GM21360 (cell line): ENCODE results near the gene OGFOD2.

ENCODE experiments used
- ATAC-seq: cut with Tn5 transposase; IDR thresholded peaks from one replicate; pipeline ENCODE4 v1.9.1; 2021; ENCODE audit warnings: mild to moderate bottlenecking, moderate library complexity; ENCODE audit not compliant: unreplicated experiment

Gene OGFOD2

DNA sequence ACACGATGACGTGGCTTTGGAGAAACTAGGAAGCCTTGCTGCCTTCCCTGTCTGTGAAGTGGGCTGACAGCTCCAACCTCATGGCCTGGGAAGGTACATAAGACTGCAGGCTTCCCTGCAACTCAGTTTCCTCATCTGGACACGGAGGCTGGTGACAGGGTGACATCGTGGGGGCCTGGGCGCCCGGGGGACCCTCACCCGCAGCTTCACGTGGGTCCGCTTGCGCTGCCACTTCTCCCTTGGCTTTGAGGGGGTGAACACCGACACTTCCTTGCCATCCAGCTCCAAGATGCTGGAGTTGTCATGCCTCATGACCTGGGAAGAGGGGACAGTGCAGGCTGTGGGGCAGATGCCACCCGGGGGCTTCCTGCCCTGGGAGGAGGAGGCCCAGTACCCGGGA is 13.0 kb downstream of the OGFOD2 start:
- ATAC-seq: no peak

DNA sequence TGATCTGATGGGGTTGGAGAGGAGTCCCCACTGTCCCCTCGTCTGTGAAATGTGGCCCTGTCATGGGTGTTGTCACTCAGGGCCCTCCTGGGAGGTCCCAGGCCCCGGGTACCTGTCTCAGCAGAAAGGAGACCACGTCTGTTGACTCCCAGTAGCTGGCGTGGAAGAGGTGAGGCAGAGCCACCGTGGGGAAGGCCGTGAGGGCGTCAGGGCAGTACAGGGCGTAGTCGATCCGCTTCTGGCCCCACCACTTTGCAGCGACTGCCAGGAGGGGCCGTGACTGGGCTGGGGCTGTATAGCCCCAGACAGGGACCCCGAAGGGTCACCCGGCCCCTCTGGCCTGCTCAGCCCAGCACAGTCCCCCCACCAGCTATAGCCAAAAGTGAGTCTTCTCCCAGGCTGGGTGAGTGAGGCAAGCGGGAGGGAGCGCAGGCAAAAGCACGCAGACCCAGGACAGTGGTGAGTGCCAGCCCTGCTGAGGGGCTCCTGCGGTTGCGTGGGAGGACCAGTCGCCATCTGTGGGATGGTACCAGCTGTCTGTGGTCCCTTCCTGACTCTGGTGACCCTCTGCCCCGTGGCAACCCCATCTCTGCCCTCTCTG is 13.7 kb downstream of the OGFOD2 start:
- no peak for ATAC-seq

DNA sequence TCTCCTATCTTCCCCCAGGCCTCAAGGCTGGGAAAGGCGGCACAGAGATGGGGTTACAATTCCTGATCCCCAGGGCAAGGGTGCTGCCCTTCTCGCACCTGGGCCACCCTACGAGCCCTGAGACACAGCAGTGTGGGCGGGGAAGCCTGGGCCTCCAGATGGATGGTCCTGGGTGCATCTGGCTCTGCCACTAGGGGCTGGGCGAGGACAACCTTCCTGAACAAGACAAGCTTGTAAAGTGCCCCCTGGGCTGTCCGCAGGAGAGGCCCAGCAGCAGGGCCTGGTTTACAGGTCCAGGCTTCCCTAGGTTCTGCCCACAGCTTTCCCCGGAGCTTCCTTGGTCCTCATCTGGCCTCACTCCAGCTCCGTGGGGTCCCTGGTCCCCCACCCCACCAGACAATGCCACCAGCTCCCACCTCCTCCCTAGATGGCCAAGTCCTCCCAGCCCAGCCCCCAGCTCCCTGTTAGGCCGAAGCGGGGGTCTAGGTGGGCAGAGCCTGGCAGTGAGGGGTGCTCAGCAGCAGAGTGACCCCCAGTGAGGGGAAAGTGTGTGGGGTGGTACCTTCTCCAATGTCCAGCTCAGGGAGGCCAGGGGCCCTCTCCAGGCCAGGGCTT is 14.3 kb downstream of the OGFOD2 start:
- ATAC-seq: no peak

DNA sequence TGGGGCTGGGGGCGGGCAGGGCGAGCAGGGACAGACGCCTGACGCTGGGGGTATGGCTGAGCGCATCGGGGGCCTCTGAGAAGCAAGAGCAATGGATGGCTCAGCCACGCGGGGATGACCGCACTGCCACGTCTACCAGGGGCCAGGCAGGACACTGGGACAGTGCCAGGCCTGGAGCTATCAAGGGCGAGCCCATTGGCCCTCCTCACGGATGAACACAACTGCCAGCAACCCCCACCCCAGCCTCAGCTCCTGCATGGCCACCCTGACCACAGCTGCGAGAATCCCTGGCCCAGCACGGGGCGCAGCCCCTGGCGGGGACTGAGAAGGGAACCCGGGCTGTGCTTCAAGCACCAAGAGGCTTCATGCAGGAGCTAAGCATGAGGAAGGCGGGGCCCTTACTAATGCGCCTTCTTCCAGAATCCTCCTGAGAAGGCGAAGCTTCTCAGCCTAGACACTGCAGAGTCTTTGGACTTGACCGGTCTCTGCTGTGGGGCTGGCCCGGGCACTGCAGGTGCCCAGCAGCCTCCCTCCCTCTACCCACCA is 14.9 kb downstream of the OGFOD2 start:
- ATAC-seq: no peak

DNA sequence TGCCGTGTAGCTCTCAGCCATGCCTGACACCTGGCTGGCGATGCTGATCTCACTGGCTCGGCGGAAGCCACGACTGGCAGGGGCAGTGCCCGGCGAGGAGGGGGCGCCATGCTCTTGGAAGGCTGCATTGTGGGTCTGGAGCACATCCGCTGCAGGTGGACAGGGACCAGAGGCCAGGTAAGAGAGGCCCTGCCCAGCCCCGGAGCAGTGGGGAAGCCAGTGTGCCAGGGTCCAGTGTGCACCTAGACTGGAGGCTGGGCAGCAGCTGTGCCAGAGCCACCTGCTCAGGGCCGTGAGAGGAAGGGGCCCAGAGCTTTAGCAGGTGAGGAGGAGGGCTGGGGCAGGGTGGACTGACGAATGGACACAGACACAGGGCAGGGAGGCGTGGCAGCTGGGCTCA is 15.5 kb downstream of the OGFOD2 start:
- no peak for ATAC-seq

DNA sequence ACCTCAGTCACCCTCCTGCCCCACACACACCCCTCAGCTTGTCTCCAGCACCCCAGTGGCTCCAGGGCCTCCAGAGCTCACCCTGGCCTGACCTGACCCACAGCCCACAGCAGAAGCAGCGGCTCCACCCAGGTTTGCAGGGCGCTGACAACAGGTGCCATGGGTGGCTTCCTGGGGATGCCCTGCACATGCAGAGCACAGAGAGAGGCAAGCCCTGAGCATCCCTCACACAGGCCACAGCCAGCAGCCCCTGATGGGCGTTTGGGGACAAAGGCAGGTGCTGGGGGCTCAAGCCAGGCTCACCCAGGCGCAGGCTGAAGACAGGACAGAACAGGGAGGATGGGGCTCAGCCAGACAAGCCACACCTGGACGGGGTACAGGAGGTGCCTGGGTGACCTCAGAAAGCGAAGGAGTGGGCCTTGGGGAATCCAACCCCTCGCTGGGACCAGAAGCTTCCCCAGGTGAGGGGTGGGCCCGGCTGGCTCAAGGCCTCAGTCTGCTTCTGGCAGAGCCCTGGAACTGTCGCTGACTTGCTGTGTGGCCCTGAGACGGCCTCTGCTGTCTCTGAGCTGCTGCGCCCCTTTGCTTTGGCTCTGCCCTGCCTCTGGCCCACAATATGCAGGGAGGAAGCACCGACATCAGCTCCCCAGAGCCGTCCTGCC is 16.0 kb downstream of the OGFOD2 start:
- ATAC-seq: no peak

DNA sequence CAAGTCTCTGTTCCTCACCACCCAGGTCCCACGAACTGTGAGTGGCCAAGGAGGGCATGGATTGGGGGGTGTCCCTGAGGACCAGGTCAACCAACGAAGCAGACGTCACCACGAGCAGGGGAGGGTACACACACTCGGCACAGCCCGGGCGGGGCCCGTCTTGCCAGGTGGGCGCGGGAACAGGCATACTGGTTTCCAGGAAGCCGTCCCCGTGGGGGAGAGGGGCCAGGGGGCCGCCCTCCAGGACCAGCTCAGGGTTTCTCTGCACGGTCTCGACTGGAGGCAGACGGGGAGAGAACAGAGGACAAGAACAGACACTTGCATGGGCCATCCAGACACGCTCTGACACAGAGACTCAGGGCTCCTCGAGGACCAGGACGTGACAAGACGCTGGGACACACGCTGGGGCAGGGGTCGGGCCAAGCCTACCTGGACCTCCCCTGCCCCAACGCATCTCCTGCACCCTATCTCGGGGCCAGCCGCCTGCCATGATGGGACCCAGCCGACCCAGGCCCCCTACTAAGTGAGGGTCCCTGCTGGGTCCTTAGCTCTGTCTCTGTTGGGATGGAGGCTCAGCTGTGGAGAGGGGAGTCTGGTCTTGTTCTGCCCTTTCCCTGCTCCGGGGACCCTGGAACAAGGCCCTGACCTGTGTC is 16.7 kb downstream of the OGFOD2 start:
- no peak for ATAC-seq

DNA sequence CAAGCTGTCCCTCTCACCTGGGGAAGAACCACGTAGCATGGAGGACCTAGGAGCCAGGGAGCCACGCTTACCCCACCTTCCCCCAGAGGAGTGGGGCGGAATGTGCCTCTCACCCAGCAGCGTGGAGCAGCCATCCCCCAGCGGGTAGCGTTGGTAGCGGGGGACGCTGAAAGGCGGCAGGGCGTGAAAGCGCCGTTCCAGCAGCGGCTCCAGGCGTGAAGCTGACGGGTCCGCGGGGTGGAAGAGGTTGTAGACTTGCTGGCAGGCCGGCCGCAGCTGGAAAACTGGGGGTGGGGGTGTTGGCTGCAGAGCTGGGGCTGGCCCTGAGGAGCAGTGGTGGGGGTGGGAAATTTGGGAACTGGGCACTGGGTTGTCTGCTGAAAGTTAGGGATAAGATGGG is 17.3 kb downstream of the OGFOD2 start:
- no peak for ATAC-seq

DNA sequence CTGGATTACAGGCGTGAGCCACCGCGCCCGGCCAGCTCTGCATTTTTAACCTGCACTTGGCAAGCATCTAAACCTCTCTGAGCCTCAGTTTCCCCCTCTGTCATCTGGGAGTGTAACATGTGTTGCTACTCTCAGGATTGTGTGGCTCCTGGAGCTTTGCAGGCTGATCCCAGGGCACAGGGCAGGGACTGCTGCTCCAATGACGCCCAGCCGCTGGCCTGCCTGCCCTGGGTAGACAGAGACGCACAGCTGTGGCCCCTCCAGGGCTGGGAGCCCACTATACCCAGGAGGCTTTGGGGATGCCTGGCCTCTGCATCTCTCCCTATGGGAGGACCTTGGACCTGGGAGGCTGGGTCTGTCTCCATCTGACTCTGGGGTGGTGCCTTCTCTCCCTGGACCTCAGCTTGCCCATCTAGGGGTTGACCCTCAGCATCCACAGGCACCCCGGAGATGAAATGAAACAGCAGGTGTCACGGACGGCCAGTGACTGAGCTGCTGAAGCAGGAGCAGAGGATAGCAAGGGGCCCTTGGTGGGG is 19.2 kb downstream of the OGFOD2 start:
- ATAC-seq: no peak

DNA sequence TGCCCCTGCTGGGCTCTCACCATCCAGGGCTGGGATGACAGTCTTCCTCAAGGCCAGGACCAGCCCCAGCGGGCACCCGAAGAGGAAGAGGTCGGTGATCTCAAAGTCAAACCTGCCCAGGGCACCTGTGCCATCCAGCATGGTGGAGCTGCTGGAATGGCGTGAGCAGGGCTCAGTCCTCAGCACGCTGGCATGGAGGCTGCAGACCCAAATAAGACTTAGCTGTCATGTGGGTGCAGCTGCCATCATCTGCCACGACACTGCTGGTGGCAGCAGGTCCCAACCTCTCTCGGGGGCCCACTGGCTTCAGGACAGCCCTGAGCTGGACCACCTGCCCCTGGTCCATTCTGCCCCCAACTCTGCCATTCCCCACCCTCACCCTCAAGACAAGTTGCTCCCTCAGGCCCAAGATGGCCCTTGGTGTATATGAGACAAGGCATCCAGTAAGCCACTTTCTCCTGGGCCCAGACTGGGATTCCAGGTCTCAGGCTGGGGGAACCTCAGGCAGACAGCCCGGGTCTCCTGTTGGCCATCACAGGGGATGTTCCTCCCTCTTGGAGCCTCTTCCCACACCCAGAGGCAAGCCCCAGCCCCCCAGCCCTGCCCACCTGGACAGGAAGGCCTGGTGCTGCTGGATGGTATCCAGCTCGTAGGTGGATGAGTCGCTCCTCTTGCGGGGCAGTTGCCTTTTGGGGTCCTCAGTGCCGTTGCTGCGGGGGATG is 19.9 kb downstream of the OGFOD2 start:
- ATAC-seq: no peak

DNA sequence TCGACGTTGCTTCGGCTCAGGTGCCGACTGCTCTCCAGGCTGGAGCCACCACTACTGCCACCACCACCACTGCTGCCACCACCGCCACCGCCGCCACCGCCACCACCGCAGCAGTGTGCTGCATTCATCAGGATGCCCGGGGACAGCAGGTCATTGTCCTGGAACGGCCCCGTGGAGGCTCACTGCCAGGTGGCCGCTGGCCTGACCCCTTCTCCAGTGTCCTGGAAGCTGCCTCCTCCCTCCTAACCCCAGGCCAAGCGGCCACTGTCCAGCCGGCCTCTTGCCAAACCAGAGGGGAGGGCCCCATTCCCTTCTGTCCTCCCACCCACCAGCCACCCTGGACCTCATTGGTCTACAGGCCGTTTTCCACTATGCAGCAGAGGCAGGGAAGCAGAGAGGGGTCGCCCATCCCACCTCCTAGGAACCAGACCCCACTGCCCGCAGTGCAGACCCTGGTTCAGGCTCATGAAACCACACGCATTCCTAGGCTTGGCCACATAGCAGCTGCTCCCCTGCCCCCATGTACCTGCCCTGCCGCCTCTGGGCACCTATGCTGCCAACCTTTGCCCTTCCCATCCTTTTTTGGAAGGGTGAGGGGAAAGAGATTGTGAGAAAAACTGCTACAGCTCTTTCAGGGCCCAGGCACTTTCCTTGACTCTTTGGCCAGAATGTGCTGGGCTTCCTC is 20.6 kb downstream of the OGFOD2 start:
- no peak for ATAC-seq

DNA sequence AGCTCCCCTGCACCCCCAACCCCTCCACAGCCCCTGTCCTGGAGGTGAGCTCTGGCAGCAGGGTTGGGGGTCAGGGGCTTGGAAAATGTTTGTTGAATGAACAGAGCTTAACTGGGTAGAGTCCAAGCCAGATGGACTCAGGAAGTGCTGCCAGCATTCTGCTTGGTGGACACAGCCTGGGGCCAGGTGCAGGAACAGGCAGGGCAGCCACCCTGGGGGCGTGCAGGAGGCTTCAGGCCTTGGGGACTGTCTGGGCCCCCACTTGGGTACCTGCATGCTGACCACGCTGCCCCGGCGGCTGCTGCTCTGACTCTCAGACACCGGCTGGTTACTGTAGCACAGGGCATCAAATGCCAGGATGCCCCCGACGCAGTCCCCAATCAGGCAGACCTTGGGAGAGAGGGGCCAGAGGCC is 21.2 kb downstream of the OGFOD2 start:
- no peak for ATAC-seq

DNA sequence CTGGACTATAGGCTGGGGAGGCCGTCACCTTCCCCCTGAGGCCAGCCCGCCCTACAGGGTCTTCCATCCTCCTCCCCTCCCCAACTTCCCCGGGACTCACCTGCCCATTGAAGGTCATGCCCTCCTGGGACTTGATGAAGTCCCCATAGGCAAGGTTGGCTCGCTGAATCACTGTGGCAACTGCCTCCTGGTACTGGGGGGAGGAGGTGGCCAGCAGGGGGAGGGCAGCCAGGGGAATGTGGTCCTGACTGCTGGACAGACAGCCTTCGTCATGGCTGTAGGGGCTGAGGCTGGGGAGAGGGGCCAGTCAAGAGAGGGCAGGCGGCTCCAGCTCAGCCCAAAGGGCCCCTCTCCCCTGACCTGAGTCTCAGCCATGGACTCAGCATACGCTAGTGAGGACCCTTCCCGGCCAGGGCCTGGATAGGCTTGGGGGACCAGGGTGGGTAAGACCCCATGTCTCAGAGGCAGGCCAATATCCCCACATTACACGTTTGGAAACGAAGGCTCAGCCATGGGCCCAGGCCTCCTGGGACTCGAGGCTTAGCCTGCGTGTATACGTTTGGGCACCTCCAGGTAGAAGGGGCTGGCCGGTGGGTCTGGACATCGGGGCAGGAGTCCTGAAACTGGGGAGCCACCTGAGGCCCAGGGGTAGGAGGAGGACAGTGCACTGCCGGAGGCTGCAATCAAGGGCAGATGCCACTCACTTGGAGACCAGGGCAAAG is 21.7 kb downstream of the OGFOD2 start:
- ATAC-seq: no peak

DNA sequence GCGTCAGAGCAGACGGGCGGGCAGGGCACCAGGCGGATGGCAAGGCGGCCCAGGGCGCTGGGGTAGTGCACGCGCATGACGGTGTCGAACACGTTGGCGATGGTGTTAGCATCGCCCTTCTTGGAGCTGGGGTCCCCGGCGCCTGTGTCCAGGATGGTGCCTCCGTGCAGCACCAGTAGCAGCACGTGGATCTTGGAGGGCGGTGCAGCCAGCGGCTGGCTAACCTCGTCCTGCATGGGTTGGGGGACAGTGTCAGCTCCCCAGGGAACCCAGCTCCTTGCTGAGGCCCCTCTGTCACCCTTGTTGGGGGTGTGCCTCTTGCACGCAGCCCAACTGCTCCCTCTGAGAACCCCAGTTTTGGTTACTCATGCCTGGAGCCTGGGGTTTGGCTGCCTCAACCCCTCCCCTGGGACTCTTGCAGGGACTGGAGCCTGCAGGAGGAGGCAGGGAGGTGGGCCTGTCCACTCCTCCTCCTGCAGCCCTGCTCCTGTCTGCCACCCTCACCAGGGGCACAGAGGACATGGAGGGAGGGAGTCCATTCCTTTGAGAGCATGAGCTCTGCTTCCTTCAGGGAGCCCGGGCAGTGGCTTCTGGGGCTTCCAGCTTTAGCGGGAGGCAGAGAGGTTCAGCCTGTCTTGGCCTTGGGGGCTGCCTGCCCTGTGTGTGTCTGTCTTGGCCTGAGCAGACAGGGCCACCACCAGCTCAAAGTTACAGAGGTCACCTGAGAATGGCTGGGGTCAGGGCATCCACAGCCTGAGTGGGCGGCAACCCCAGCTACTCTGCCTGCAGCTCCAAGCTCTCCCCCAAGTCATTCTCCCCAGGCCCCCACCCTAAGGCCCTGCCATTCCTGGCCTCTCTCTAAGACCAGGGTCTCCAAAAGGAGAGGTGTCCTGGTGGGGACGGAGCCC is 22.6 kb downstream of the OGFOD2 start:
- ATAC-seq: no peak

DNA sequence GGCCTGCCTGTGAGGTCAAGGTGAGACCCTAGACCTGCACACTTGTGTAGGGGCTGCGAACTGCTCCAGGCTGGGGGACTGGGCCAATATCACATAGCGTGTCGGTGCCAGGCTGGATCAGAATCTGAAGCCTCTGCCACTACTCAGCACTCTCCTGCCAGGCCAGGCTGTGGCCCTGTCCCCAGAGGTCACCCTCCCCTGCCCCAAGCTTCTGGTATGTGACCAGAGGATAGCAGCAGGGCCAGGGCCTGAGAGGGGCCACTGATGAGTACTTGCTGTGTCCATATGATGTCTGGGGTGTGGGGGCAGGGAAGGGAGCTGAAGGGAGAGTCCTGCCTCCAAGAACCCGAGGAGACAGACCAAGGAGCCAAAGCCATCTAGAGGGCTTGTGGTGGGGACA is 23.3 kb downstream of the OGFOD2 start:
- no peak for ATAC-seq

DNA sequence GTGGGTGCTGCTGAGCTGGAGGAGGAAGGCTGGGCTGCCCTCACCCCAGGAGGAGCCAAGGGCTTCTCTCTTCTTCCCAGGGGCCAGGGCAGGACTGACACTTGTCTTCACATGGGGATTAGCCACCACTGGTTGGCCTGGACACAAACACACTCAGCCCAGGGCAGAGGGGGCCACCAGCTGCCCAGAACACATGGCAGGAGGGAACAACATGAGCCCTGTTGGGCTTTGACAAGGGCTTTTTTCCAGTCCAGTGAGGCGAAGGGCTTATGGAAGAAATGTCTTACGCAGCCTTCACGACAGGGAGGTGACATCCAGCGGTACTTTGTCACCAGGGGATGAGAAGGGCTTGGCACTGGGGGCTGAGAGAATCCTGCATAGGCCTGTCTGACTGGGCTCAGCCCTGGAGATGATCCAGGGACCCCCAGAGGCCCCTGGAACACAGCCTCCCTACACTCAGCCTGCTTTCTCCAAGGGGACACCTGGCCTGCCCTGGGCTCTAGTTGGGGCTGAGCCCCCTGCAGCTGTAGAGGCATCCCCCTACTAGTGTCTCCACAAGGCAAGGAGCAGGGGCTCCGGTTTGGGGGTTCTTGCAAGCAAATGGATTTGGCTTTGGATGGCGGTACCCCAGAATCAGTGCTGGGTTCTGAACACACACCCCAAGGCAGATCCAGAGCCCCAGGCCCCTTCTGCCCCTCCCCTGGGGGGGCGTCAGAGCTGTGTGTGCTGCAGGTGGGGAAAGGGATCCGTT is 24.3 kb downstream of the OGFOD2 start:
- ATAC-seq: no peak

DNA sequence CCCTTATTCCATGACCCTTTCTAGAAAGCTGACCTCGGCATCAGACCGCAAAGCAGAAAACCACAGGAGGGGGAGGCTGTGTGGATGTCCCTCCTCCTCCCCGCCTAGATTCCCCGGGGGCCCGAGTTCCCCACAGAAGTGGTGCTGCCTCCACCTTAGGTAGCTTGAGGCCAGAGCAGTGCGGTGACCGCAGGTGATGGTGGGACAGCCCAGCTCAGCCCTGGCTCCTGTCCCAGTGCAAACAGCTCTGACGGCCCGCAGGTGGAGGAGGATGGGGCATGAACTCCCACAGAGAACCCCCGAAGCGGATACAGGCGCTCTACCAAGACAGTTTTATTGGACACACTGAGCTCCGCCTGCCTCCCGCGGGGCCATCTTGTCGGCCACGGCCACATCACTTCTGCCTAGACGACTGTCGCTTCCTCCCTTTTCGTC is 25.0 kb downstream of the OGFOD2 start:
- ATAC-seq: no peak

DNA sequence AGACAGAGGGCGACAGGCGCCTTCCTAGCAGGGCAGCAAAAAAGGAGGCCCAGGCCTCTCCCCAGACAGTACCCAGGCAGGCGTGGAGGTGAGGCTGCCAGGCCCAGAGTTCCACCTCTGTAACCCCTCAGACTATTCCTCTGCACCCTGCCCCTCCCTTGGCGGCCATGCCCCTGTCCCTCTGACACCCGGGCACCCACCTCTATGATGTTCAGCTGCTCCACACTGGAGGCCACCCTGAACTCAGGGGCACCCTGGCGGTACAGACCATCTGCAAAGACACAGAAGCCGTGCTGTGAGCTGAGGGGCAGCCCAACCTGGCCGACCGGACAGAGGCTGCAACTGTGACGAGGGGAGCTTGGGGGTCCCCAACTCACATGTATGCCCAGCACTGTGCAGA is 25.5 kb downstream of the OGFOD2 start:
- ATAC-seq: no peak
